GM13976 (cell line): Measurements from ENCODE around the gene OPN1MW.
"Not testable (repeated sequence)": the region's sequence is repeated elsewhere in the genome, so short reads cannot be mapped to it uniquely, and the experiment has no call there.

Experiments used
- DNase-seq: peaks from one replicate; pipeline ENCODE4 v3.0.0; 2012; ENCODE audit warnings: low spot score
- in situ Hi-C: fragments of 300-500 bp; cut with MboI; formaldehyde crosslinking; loops from one replicate; pipeline ENCODE4 v1.12.0; 2022; ENCODE audit warnings: low sequenced_read_pairs, mixed read lengths, inconsistent platforms; ENCODE audit not compliant: unreplicated experiment
- TF ChIP-seq, protein P1 (sequence below): IDR thresholded peaks from 2 replicates; pipeline ENCODE4 v1.5.1; 2012; ENCODE audit warnings: borderline replicate concordance, mild to moderate bottlenecking; ENCODE audit not compliant: insufficient read depth; ENCODE audit errors: extremely low read depth, missing control alignments, control extremely low read depth

Gene OPN1MW

DNA sequence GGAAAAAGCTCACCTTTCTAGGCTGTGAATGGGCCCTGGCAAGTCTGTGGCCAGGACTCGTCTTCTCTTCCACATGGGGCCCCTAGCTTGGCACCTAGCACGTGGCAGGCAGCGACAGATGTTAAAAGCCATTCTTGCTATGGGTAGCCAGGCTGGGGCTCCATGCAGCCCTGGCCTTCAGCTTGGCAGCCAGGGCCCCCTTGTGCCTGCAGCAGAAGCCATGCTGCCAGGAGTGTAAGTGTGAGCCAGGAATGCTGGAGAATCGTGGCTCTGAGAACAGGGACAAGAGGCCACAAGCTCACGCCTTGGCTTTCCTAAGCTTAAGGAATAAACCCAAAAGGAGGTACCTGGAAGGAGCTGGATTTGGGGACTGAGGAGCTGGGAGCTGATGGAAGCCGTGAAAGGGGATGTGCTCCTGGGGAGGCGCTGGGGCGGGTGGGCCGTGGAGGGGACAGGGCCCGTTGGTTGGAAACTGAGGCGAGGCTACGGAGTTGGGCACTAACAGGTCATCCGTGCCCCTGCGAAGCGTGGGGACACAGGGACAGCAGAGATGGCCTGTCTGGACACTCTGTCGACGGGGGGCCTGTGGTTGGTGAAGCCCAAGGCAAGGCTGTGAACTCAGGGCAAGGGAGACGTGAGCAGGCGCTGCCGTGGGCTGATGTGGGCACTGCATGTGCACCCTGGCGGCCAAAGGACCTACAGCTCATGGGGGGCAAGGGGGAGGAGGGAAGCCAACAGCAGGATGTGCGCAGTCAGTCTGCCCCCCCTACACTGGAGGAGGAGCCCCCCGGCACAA lies 39.2 kb upstream of the OPN1MW start:
- TF ChIP-seq, protein P1, sequence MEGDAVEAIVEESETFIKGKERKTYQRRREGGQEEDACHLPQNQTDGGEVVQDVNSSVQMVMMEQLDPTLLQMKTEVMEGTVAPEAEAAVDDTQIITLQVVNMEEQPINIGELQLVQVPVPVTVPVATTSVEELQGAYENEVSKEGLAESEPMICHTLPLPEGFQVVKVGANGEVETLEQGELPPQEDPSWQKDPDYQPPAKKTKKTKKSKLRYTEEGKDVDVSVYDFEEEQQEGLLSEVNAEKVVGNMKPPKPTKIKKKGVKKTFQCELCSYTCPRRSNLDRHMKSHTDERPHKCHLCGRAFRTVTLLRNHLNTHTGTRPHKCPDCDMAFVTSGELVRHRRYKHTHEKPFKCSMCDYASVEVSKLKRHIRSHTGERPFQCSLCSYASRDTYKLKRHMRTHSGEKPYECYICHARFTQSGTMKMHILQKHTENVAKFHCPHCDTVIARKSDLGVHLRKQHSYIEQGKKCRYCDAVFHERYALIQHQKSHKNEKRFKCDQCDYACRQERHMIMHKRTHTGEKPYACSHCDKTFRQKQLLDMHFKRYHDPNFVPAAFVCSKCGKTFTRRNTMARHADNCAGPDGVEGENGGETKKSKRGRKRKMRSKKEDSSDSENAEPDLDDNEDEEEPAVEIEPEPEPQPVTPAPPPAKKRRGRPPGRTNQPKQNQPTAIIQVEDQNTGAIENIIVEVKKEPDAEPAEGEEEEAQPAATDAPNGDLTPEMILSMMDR, result no peak
- no peak for DNase-seq
- in situ Hi-C loops, result no loop called here

DNA sequence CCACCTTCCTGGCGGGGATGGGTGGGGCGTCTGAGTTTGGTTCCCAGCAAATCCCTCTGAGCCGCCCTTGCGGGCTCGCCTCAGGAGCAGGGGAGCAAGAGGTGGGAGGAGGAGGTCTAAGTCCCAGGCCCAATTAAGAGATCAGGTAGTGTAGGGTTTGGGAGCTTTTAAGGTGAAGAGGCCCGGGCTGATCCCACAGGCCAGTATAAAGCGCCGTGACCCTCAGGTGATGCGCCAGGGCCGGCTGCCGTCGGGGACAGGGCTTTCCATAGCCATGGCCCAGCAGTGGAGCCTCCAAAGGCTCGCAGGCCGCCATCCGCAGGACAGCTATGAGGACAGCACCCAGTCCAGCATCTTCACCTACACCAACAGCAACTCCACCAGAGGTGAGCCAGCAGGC lies 38.4 kb upstream of the OPN1MW start, which contains the start of gene OPN1LW:
OPN1LW (plus strand) TSS at position 234 of the 400 bp plus-strand sequence; CDS start at position 275, 41 bp downstream.
- DNase-seq, in situ Hi-C loops: not testable (repeated sequence)

DNA sequence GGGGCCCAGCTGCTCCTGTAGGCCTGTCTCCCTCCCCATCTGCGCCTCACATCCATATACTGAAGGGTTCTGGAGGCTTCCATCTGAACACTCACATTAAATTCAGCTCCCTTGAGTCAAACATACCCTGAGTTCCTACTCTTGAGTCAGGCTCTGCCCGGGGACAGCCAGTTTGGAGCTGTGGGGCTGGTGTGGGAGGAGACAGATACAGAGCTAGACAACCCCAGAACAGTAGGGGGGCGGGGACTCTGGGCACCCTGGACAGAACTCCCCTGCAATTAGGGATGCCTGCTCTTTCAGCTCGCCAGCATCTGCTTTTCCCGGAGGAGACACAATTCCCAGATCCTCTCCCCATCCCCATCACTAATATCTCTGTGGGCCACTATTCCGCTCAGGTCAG lies 31.4 kb upstream of the OPN1MW start:
- DNase-seq, in situ Hi-C loops: not testable (repeated sequence)

DNA sequence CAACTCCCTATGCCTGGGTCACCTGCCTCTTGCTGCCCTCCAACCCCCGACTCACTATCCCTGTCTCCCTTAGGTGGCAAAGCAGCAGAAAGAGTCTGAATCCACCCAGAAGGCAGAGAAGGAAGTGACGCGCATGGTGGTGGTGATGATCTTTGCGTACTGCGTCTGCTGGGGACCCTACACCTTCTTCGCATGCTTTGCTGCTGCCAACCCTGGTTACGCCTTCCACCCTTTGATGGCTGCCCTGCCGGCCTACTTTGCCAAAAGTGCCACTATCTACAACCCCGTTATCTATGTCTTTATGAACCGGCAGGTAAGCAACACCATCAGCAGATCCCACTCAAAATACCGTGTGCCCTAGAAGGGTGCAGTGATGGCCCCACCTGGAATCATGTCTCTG lies 26.2 kb upstream of the OPN1MW start:
- DNase-seq, in situ Hi-C loops: not testable (repeated sequence)

DNA sequence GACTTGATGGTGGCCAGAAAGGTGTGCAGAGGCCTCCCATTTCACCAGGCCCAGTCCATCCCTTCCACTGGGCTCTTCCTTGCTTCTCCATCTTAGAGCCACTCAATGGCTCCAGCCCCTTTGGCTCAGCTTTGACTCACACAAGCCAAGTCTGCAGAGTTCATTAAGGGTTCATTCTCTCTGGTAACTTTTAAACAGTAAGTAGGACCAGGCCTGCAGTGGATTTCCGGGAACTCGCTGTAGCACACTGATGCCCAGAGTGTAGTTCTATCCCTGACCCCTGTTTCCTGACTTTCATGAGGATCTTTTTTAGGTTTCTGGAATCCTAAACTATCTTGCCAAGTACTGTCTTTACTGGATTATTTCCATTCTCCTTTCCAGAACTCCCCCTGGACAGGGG lies 25.2 kb upstream of the OPN1MW start:
- in situ Hi-C loops, DNase-seq: not testable (repeated sequence)

DNA sequence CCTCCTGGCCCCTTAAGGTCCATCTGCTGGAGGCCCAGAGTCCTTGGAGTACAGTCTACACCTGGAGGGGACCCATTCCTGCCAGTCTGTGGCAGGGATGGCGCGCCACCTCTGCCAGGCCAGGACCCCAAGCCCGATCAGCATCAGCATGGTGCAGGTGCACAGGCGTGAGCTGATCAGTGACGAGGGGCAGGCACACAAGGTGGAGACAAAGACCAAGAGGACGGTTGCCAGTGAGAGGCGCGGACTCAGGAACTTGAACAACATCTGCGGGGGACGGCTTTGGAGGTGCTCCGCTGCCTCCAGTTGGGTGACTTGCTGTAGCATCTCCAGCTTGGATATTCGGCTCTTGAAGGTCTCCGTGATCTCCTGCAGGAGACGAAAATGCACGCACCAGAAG lies 23.1 kb upstream of the OPN1MW start:
- DNase-seq, in situ Hi-C loops: not testable (repeated sequence)

DNA sequence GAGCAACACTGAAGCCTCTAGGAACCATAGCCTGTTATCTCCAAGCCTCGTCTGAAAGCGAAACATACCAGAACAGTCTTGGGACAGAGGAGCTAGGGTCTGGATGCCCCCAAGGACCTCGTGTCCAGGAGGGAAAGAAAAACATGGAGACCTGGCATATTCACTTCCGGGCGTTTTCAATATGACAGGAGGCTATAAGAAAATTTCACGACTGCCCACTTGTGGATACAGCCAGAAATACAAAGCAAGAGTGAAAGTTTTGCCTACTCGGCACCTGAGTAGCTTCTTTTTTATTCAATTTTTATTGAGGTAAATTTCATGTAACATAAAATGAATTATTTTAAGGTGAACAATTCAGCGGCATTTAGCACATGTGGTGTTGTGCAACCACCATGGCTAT lies 17.5 kb upstream of the OPN1MW start:
- DNase-seq, in situ Hi-C loops: not testable (repeated sequence)

DNA sequence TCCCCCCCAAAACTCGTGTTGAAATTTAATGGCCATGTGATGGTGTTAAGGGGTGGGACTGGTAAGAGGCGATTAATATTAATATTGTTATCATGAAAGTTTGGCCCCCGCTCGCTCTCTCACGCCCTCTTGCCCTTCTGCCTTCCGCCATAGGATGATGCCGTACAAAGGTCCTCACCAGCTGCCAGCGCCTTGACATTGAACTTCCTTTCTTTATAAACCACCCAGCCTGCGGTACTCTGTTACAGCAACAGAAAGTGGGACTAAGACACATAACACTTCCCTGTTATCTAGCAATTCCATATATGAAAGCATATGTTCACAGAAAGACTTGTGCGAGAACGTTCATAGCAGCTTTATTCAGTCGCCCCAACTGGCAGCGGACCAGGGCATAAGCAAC lies 14.0 kb upstream of the OPN1MW start:
- DNase-seq, in situ Hi-C loops: not testable (repeated sequence)

DNA sequence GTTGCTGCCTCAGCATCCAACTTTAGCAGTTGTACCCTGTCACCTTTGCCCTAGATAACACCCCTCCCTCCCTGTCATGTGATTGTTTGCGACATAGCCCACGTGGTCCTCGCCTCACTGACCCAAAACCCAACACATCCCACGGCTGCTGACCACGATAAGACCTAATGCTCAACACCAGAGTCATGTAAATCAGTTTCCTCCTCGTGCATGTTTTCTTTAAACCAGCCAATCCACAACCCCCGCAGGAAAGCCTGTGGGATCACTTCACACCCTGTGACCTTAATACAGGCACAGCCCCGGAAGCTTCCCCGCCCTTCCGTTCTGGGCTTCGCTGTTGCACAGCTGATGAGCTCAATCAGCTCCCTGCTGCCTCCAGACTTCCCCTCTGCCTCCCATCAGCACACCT lies 9.9 kb upstream of the OPN1MW start:
- in situ Hi-C loops, DNase-seq: not testable (repeated sequence)

DNA sequence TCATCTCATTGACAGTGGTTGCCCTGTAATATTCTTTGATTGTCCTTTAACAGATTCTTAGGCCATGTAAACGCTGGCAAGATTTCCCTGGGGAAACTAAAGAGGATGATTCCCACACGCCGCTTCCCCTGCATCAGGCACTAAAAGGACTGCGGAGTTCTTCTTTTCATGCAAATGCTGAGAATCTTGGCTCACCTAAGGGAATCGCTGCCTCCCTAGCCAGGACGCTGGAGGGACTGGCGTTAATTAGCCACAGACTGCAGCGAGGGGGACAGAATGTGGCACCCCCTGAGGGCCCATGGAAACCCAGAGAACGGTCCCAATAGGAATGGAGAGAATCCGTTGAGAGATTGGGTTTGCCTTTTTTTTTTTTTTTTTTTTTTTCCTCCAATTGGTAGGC lies 8.0 kb upstream of the OPN1MW start:
- DNase-seq, in situ Hi-C loops: not testable (repeated sequence)

DNA sequence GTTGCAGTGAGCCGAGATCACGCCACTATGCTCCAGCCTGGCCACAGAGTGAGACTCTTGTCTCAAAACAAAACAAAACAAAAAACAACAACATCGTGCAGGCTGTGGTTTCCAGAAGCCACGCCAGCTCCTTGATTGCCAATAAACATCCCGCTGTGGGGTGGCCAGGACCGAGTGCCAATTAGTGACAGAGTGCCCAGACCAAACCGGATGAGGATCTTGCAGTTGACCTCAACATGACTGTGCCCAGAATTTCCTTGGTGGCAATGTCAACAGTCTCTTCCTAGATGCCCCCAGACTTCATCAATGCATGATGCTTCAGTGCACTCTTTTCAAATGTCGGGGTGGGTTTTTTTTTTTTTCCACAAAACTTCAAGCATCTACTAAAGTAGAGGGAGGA lies 1.4 kb downstream of the OPN1MW start:
- DNase-seq, in situ Hi-C loops: not testable (repeated sequence)

DNA sequence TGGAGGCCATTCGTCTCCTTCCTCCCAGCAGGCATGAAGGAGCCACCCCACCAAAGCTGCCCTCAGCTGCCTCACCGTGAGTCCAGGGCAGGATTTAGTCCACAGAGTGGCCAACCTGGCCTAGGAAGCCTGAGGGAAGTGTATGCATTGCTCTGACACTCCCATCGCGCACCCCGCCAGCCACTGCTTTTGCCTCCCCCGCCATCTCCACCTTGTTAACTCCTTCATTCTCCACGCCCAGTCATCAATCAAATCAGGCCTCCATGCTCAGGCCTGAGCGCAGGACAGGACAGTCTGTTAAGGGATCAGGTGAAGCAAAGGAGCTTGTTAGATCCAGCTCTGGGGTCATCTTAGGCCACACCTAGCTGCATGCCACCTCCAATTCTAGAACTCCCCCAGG lies 10.4 kb downstream of the OPN1MW start:
- DNase-seq, in situ Hi-C loops: not testable (repeated sequence)

DNA sequence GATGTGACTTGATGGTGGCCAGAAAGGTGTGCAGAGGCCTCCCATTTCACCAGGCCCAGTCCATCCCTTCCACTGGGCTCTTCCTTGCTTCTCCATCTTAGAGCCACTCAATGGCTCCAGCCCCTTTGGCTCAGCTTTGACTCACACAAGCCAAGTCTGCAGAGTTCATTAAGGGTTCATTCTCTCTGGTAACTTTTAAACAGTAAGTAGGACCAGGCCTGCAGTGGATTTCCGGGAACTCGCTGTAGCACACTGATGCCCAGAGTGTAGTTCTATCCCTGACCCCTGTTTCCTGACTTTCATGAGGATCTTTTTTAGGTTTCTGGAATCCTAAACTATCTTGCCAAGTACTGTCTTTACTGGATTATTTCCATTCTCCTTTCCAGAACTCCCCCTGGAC lies 11.9 kb downstream of the OPN1MW start:
- in situ Hi-C loops, DNase-seq: not testable (repeated sequence)

DNA sequence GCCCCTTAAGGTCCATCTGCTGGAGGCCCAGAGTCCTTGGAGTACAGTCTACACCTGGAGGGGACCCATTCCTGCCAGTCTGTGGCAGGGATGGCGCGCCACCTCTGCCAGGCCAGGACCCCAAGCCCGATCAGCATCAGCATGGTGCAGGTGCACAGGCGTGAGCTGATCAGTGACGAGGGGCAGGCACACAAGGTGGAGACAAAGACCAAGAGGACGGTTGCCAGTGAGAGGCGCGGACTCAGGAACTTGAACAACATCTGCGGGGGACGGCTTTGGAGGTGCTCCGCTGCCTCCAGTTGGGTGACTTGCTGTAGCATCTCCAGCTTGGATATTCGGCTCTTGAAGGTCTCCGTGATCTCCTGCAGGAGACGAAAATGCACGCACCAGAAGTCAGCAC lies 14.1 kb downstream of the OPN1MW start:
- in situ Hi-C loops, DNase-seq: not testable (repeated sequence)

DNA sequence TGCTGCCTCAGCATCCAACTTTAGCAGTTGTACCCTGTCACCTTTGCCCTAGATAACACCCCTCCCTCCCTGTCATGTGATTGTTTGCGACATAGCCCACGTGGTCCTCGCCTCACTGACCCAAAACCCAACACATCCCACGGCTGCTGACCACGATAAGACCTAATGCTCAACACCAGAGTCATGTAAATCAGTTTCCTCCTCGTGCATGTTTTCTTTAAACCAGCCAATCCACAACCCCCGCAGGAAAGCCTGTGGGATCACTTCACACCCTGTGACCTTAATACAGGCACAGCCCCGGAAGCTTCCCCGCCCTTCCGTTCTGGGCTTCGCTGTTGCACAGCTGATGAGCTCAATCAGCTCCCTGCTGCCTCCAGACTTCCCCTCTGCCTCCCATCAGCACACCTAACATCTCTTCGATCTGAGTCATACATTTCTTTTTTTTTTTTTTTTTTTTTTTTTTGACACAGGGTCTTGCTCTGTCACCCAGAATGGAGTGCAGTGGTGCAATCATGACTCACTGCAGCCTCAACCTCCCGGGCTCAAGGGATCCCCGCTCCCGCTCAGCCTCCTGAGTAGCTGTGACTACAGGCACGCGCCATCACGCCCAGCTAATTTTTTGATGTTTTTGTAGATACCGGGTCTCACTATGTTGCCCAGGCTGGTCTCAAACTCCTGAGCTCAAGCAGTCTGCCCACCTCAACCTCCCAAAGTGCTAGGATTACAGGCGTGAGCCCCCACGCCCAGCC lies 27.4 kb downstream of the OPN1MW start:
- DNase-seq, in situ Hi-C loops: not testable (repeated sequence)

DNA sequence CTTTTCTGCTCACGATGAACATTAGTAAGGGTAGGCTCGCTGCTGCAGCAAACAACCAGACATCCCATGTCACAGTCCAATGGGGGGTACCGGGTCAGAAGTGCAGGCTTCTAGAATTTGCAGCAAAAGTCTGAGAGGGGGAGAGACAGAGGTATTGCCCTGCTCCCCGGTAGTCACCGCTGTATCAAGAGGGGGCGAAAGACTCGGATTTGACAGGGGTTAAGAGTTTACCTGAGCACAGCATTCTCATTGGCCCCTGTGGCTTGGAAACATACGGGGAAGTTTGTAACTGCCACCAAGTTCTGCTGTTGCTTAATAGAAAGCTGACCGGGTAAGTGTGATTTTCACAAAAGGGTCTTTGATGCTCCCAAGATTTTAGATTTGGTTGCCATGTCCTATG lies 28.7 kb downstream of the OPN1MW start:
- DNase-seq, in situ Hi-C loops: not testable (repeated sequence)

DNA sequence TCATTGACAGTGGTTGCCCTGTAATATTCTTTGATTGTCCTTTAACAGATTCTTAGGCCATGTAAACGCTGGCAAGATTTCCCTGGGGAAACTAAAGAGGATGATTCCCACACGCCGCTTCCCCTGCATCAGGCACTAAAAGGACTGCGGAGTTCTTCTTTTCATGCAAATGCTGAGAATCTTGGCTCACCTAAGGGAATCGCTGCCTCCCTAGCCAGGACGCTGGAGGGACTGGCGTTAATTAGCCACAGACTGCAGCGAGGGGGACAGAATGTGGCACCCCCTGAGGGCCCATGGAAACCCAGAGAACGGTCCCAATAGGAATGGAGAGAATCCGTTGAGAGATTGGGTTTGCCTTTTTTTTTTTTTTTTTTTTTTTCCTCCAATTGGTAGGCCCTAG lies 29.1 kb downstream of the OPN1MW start:
- DNase-seq, in situ Hi-C loops: not testable (repeated sequence)

DNA sequence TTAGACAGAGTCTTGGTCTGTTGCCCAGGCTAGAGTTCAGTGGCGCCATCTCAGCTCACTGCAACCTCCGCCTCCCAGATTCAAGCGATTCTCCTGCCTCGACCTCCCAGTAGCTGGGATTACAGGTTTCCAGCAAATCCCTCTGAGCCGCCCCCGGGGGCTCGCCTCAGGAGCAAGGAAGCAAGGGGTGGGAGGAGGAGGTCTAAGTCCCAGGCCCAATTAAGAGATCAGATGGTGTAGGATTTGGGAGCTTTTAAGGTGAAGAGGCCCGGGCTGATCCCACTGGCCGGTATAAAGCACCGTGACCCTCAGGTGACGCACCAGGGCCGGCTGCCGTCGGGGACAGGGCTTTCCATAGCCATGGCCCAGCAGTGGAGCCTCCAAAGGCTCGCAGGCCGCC lies 37.1 kb downstream of the OPN1MW start, which contains the start of gene OPN1MW2:
OPN1MW2 (plus strand) TSS at position 301 of the 400 bp plus-strand sequence; CDS start at position 361, 60 bp downstream.
- in situ Hi-C loops, result not testable (repeated sequence)

More for the DNA sequence above, 37.1 kb downstream of the OPN1MW start, which contains the start of gene OPN1MW2:
- not testable (repeated sequence) for DNase-seq
